GM06990 (cell line): ENCODE data around the gene AGAP3.

Experiments
- DNase-seq: peaks from one replicate; pipeline ENCODE4 v3.0.0-alpha.2; 2011; ENCODE audit not compliant: insufficient read length; ENCODE audit errors: extremely low read depth
- H3K27me3 ChIP-seq: replicated peaks from 2 replicates; pipeline ENCODE4 v1.6.0; 2011; ENCODE audit warnings: low read length; ENCODE audit not compliant: control insufficient read depth, insufficient read depth
- H3K36me3 ChIP-seq: 2 replicates; pipeline ENCODE4 v1.5.1; 2011; ENCODE audit warnings: low read length; ENCODE audit not compliant: control insufficient read depth, insufficient read depth
- H3K4me3 ChIP-seq: replicated peaks from 2 replicates; pipeline ENCODE4 v1.5.1; 2011; ENCODE audit warnings: low read depth, mild to moderate bottlenecking, control low read depth, low read length
- CTCF ChIP-seq: IDR thresholded peaks from 2 replicates; pipeline ENCODE4 v1.5.1; 2011; ENCODE audit warnings: low read length, control low read depth, mild to moderate bottlenecking, inconsistent platforms; ENCODE audit not compliant: insufficient read depth, poor library complexity, severe bottlenecking

AGAP3 gene

GRCh38 chr7:151187409-151188251 lies 101.4 kb downstream of the AGAP3 start:
- Histone ChIP-seq H3K36me3 (no peaks in the 10 kb centered on the region), H3K4me3 (no peak overlapping the region), H3K27me3 (peaks cover 1% of the 10 kb centered on the region; the same call in 1 of the 2 replicates)
- no peak for TF ChIP-seq CTCF
- no peak for DNase-seq

GRCh38 chr7:151188252-151188542 lies 101.9 kb downstream of the AGAP3 start:
- H3K27me3 ChIP-seq, result peaks cover 1% of the 10 kb centered on the region; the same call in 1 of the 2 replicates
- H3K36me3 ChIP-seq, result no peaks in the 10 kb centered on the region
- no peak overlapping the region for H3K4me3 ChIP-seq
- no peak for TF ChIP-seq CTCF
- no peak for DNase-seq

DNA sequence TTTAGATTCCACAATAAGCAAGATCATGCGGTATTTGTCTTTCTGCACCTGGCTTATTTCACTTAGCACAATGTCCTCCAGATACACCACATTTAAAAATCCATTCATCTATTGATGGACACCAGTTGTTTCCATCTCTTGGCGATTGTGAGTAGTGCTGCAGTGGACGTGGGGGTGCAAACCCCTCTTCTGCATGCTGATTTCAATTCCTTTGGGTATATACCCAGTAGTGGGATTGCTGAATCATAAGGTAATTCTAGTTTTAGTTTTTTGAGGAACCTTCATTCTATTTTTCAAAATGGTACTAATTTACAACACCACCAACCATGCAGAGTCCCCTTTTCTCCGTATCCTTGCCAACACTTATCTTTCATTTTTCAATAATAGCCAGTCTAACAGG lies 102.8 kb downstream of the AGAP3 start:
- Histone ChIP-seq H3K27me3 (peaks cover 1% of the 10 kb centered on the region; the same call in 1 of the 2 replicates), H3K36me3 (no peaks in the 10 kb centered on the region), H3K4me3 (no peak overlapping the region)
- no peak for DNase-seq
- TF ChIP-seq CTCF, result no peak

GRCh38 chr7:151191544-151191943 lies 105.3 kb downstream of the AGAP3 start:
- peaks cover 3% of the 10 kb centered on the region; the same call in 1 of the 2 replicates for H3K27me3 ChIP-seq
- TF ChIP-seq CTCF, result no peak
- H3K4me3 ChIP-seq, result no peak overlapping the region
- no peaks in the 10 kb centered on the region for H3K36me3 ChIP-seq
- DNase-seq, result no peak

DNA sequence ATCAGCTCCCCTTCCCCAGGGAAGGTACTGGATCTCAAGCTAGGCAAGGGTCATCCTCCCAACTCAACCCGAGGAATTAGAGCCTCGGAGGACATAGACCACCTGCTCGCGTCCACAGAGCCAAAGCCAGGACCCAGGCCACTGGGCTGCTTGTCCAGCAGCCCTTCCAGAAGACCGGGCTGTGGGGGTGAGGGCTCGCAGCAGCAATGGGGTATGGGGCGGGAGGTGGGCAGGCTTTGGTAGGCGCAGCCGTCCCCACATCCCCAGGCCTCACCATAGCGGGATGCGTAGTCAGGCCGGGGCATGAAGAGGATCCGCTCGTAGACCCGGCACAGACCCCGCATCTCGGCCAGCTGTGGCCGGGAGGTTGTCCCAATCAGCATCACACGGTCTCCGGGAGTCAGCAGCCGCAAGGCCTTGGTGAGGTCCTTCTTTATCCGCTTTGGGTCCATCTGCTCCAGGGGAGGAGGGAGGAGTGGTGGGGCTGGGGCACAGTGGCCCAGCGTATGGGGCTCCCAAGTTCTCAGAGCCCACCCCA lies 105.8 kb downstream of the AGAP3 start:
- TF ChIP-seq CTCF, result no peak
- no peaks in the 10 kb centered on the region for H3K36me3 ChIP-seq
- H3K4me3 ChIP-seq, result no peak overlapping the region
- DNase-seq, result no peak
- H3K27me3 ChIP-seq, result peaks cover 3% of the 10 kb centered on the region; the same call in 1 of the 2 replicates
